Measurements from ENCODE around the gene CDH4. TPM values are rescaled to one million over a fixed set of nuclear protein-coding genes. Genes with fewer than 3 reads are reported as not detected.

The CDH4 gene
- total and polyA plus RNA-seq, 2 donors from 2014 or later = 1.1 TPM; not detected in 1

DNA sequence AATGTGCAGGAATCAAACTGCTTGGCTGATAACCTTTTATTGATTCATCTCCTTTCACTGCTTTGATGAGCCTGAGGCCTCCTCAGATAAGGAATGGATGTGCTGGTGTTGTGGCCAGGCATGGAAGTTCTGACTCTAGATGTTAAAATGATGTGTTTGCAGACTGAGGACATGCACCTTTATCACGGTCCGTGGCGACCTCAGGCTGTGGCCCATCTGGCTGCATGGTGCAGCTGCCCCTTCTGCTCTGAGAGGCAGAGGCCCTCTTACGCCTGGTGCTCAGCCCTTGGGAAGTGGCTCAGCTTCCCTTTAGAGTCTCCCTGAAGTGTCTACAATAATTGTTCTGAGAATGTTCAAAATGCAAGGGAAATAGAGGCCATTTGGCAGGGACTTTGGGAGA lies 26.2 kb downstream of the CDH4 start:
- no peaks in the 10 kb centered on the region for H3K4me1 ChIP-seq (ENCODE audit: control insufficient read depth in 2 of 3, insufficient read depth in 2 of 3, low read depth in 1 of 3, low read length in 3 of 3)
- no peak for DNase-seq

DNA sequence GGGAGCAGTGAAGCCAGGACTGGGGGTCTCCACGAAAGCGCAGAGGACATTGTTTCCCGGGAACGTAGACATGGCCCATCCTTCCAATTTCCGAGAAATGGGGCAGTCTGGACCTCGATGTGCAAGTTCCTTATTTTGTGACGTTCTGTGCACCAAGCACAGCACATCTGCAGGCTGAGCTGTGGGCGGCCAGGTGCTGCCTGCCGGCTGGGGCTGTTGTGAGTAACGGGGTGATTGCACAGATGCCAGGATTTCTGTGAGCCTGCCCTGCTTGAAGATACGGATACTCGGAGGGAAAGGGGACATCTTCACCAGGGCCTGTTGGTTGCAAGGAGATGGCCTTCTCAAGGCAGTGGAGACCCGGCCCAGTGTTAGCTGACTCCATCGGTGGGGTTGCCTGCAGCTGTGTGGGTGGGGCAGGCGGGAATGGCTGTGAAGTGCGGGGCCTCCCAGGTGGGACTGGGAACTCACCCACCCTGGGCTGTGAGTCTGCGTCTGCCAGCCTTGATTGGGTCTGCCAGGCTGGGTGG lies 27.6 kb downstream of the CDH4 start:
- H3K27me3 ChIP-seq (ENCODE audit: control insufficient read depth, insufficient read depth, low read length) = no peaks in the 10 kb centered on the region
- H3K4me3 ChIP-seq (ENCODE audit: low read length in 3 of 3) = no peak overlapping the region
- no peaks in the 10 kb centered on the region for H3K36me3 ChIP-seq (ENCODE audit: control insufficient read depth in 2 of 3, insufficient read depth in 3 of 3, low read length in 3 of 3)
- no peak overlapping the region for H3K9ac ChIP-seq (ENCODE audit: low read length in 3 of 3)
- TF ChIP-seq, protein P1, sequence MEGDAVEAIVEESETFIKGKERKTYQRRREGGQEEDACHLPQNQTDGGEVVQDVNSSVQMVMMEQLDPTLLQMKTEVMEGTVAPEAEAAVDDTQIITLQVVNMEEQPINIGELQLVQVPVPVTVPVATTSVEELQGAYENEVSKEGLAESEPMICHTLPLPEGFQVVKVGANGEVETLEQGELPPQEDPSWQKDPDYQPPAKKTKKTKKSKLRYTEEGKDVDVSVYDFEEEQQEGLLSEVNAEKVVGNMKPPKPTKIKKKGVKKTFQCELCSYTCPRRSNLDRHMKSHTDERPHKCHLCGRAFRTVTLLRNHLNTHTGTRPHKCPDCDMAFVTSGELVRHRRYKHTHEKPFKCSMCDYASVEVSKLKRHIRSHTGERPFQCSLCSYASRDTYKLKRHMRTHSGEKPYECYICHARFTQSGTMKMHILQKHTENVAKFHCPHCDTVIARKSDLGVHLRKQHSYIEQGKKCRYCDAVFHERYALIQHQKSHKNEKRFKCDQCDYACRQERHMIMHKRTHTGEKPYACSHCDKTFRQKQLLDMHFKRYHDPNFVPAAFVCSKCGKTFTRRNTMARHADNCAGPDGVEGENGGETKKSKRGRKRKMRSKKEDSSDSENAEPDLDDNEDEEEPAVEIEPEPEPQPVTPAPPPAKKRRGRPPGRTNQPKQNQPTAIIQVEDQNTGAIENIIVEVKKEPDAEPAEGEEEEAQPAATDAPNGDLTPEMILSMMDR (IDR thresholded peaks at IDR 0.05; ENCODE audit: borderline replicate concordance, extremely low read depth, insufficient read depth) = no peak
- no peaks in the 10 kb centered on the region for H3K9me3 ChIP-seq (ENCODE audit: control insufficient read depth in 2 of 3, insufficient read depth in 1 of 3, low read length in 3 of 3)
- intact Hi-C loops (cut with DNase I) = no loop called here
- no peak for FAIRE-seq
- H3K4me1 ChIP-seq (ENCODE audit: control insufficient read depth in 2 of 3, insufficient read depth in 2 of 3, low read depth in 1 of 3, low read length in 3 of 3) = no peaks in the 10 kb centered on the region
- H3K27ac ChIP-seq (ENCODE audit: low read depth in 2 of 2, low read length in 2 of 2) = no peak overlapping the region
- DNase-seq = no peak

More for the DNA sequence above, 26.2 kb downstream of the CDH4 start:
- no peak overlapping the region for H3K9ac ChIP-seq (ENCODE audit: low read length in 3 of 3)
- no peak overlapping the region for H3K4me3 ChIP-seq (ENCODE audit: low read length in 3 of 3)
- TF ChIP-seq, protein P1 (IDR thresholded peaks at IDR 0.05; ENCODE audit: borderline replicate concordance, extremely low read depth, insufficient read depth) = no peak
- H3K9me3 ChIP-seq (ENCODE audit: control insufficient read depth in 2 of 3, insufficient read depth in 1 of 3, low read length in 3 of 3) = no peaks in the 10 kb centered on the region
- no peaks in the 10 kb centered on the region for H3K27me3 ChIP-seq (ENCODE audit: control insufficient read depth, insufficient read depth, low read length)
- intact Hi-C loops (cut with DNase I) = no loop called here
- H3K36me3 ChIP-seq (ENCODE audit: control insufficient read depth in 2 of 3, insufficient read depth in 3 of 3, low read length in 3 of 3) = no peaks in the 10 kb centered on the region
- no peak for FAIRE-seq
- no peak overlapping the region for H3K27ac ChIP-seq (ENCODE audit: low read depth in 2 of 2, low read length in 2 of 2)

DNA sequence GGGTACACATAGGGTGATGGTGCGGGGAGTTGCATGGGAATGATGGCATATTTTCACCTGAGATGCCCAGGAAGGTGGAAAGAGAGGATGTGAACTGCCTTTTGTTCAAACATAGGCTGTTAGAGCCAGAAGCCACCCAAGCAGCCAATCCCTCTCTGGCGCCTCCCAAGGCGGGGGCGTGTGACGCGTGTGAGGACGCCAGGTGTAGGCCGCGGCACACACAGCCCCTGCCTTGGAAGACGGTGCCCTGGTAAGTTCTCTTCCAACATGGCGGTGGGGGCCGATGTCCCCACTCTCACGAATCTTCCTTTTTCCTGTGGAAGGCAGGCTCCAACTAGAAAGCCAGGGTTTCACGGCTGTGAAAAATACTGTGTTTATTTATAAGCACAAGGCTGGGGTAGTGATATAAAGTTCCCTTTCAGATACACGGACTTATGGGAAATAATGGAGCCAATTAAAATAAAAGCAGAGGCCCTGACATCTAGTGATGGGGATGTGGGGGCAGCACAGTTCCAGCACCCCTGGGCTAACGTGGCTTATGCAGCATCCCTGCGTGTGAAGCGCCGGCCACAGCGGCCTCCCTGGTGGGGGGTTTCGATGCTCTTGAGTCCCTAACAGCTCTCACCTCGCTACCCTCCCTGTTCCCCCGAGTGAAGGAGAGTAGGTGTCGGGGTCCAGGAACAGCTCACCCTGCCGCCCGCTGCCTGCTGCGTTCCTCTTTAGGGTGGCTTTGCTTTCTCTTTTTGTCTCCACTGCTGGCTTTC lies 28.3 kb downstream of the CDH4 start:
- DNase-seq (no peak), FAIRE-seq (no peak)
- no peak overlapping the region for H3K4me3 ChIP-seq (ENCODE audit: low read length in 3 of 3)
- H3K4me1 ChIP-seq (ENCODE audit: control insufficient read depth in 2 of 3, insufficient read depth in 2 of 3, low read depth in 1 of 3, low read length in 3 of 3) = no peaks in the 10 kb centered on the region
- no peaks in the 10 kb centered on the region for H3K27me3 ChIP-seq (ENCODE audit: control insufficient read depth, insufficient read depth, low read length)
- intact Hi-C loops (cut with DNase I) = no loop called here
- no peaks in the 10 kb centered on the region for H3K9me3 ChIP-seq (ENCODE audit: control insufficient read depth in 2 of 3, insufficient read depth in 1 of 3, low read length in 3 of 3)
- TF ChIP-seq, protein P1 (IDR thresholded peaks at IDR 0.05; ENCODE audit: borderline replicate concordance, extremely low read depth, insufficient read depth) = no peak
- H3K9ac ChIP-seq (ENCODE audit: low read length in 3 of 3) = no peak overlapping the region
- H3K27ac ChIP-seq (ENCODE audit: low read depth in 2 of 2, low read length in 2 of 2) = no peak overlapping the region
- no peaks in the 10 kb centered on the region for H3K36me3 ChIP-seq (ENCODE audit: control insufficient read depth in 2 of 3, insufficient read depth in 3 of 3, low read length in 3 of 3)

Measured in kidney (tissue), 14 donors.